DMS79 (cell line): ENCODE measurements around the gene RAB5B.
"Not testable (repeated sequence)": the region's sequence is repeated elsewhere in the genome, so short reads cannot be mapped to it uniquely, and the experiment has no call there.

Experiments used
- DNase-seq: peaks from one replicate; lab custom pipeline; 2025; lab: John Stamatoyannopoulos, UW

The RAB5B gene

GRCh38 chr12:55942055-55942454 lies 31.8 kb upstream of the RAB5B start:
- peak; percentile 30 for DNase-seq

GRCh38 chr12:55942577-55943136 lies 31.2 kb upstream of the RAB5B start:
- DNase-seq, result no peak

- DNase-seq, result no peak
Measured at GRCh38 chr12:55946553-55946952, 27.3 kb upstream of the RAB5B start.

- no peak for DNase-seq
Measured at GRCh38 chr12:55955344-55955743, 18.5 kb upstream of the RAB5B start.

- no peak for DNase-seq
Measured at GRCh38 chr12:55955800-55956508, 17.9 kb upstream of the RAB5B start.

GRCh38 chr12:55957106-55957859 lies 16.6 kb upstream of the RAB5B start:
- DNase-seq, result peak; percentile 39

DNA sequence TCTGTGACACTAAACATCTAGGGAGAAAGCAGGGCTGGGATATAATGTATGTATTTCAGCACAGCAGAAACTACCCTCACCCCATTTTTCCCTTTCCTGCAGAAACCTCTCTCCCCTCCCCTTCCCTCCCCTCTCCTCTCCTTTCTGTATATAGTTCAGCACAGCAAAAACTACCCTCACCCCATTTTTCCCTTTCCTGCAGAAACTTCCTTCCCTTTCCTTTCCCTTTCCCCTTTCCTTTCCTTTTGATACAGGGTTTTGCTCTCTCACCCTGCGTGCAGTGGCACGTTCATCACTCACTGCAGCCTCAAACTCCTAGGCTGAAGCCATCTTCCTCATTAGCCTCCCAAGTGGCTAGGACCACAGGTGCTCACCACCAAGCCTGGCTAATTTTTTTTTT lies 10.1 kb upstream of the RAB5B start:
- no peak for DNase-seq

DNA sequence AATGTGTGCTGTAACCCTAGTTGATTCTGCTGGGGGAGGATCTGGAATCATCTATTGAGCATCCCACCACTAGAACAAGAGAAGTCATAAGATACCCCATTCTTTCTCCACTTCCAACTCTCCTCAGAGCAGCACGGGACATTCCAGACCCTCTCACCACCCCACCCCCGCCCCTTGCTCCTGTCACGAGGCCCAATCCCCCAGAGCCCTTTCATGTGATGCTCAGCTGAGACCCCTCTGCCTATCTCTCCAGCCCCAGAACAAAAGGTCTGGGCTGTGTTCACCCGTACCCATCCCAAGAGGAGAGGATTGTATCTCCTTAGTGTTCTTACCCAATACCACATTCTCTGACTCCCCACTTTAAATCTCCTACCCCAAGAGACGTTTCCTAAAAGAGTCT lies 8.6 kb upstream of the RAB5B start:
- no peak for DNase-seq

DNA sequence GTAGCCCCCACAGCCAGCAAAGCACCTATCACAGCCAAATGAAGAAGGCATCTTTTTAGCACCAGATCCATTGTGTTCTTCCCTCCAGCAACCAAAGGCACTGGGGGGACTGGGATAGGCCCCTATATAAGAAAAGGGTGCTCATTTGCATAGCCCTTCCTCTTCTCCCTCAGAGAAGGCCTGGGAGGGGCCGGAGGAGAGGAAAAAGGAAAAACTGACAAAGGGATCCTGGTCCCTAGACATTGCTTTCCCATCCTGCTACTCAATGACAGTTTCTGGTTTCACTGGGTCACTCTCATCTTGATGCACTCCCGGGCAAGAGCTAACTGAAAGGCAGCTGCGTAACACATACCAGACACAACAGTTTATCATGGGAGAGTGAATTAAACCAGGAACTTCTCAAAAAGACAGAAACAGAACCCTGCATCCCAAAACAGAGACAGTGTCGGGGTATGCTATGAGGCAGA lies 7.9 kb upstream of the RAB5B start, which contains the start of gene PMEL:
Gene PMEL (minus strand): TSS at position 102 of the 467 bp plus-strand sequence. CDS start 31 bp downstream, at position 71.
- no peak for DNase-seq

DNA sequence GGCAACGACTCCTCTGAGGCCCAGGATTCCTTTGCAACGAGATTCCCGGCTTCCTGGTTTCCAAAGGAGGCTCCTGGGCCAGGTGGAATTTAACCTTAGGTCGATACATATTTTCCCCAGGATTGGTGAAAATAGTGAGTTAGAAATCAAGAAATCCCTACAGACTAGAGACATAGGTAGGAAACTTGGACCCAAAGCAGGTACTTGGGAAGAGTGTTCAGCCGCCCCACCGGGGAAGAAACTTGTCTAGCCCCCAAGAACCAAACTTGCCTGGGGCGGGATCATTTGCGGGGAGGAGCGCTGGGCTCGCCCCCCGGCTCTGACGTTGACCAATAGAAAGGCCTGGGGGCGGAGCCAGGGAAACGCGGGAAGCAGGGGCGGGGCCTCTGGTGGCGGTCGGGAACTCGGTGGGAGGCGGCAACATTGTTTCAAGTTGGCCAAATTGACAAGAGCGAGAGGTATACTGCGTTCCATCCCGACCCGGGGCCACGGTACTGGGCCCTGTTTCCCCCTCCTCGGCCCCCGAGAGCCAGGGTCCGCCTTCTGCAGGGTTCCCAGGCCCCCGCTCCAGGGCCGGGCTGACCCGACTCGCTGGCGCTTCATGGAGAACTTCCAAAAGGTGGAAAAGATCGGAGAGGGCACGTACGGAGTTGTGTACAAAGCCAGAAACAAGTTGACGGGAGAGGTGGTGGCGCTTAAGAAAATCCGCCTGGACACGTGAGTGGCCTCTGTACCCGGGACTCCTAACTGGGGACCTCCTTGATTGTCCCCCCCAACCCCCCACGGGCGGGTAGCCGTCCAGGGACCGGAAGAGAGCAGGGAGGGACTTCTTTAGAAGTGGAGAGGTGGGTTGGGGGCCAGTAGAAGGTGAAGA lies 7.2 kb upstream of the RAB5B start, which contains the start of gene CDK2:
Gene CDK2 (plus strand): TSS at position 423 of the 874 bp plus-strand sequence. CDS start 179 bp downstream, at position 602.
- DNase-seq, result peak; percentile 51

DNA sequence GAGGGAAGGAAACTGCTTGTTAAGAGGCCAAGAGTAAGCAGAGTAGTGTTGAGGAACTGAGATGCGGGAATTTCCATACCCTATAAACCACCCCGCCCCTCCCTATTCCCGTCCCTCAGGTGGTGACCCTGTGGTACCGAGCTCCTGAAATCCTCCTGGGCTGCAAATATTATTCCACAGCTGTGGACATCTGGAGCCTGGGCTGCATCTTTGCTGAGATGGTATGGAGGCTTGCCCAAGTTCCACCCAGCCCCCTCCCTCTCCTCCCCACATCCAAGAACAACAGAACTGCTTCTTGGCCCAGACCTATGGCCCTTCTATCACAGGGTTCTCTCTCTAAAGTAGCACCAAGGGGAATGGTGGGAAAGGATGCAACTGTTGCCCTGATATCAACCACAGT lies 4.5 kb upstream of the RAB5B start:
- DNase-seq, result no peak

DNA sequence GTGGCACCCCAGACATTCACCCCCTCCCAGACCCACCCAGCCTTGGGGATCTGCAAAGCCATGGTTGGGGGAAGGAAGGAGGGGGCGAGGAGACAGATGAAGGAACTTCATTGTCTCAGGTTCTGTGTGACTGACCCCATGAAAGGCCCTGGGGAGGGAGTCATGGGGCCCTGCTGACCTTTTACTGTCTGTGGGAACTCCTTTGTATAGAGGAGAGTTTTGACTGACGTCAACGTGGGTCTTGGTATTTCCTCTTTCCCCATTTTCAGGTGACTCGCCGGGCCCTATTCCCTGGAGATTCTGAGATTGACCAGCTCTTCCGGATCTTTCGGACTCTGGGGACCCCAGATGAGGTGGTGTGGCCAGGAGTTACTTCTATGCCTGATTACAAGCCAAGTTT lies 3.1 kb upstream of the RAB5B start:
- DNase-seq, result no peak

GRCh38 chr12:55972042-55972441 lies 1.8 kb upstream of the RAB5B start:
- no peak for DNase-seq

GRCh38 chr12:55972456-55972855 lies 1.4 kb upstream of the RAB5B start:
- no peak for DNase-seq

DNA sequence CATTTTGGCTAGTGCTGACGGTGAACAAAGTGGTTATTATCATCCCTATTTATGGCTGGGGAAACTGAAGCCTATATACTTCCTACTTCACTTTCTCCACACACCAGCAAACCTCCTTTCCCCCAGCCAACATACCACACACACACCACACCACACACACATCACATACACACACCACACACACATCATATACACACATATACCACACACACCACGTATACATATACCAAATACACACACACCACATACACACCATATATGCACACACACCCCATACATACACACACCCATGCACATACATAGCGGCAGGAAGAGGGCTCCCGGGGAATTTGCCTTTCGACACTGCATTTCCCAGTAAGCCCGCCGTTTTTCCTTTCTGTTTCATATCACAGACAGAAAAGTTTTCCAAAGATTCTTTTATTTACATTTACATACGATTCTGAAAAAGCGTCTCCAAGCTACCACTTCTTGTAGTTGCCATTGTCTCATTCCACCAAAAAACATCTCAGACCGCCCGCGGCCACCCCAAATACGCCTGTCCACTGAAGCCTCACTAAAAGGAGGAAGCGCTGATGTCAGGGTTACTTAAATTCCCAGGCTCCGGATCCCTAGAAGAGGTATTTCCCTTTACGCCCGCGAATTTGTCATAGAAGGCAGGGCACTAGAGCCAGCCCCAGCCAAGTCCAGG lies 823 bp upstream of the RAB5B start:
- no peak for DNase-seq

GRCh38 chr12:55974308-55974730 lies 441 bp downstream of the RAB5B start:
- peak; percentile 6 for DNase-seq

DNA sequence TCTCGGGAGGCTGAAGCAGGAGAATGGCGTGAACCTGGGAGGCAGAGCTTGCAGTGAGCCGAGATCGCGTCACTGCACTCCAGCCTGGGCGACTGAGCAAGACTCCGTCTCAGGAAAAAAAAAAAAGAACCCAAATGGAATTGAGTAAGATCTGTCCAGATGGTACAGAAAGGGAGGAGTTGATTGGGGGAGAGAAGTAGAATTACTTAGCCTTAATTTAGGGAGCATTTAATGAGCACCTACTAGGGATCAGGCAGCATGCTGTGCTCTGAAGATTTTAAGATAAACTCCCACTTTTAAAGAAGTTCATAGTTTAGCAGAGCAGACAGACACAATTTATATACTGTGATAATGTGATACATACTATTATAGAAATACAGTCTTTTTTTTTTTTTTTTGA lies 4.5 kb downstream of the RAB5B start:
- DNase-seq, result no peak

DNA sequence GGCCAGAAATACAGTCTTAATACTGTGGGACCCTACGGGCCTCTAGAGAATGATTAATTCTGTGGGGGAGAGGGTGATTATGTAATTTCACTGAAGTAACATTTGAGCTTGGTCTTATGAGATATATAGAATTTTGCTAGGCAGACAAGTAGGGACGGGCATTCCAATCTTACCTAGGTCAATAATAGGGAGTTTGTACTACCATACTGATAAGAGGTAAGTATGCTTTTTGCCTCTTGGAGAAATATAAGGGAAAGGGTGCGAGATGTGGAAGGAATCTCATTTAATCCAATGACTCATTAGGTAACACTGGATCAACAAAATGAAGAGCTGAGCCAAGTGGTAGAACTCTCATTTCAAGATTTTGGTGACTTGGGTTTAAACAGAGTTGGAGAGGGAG lies 5.2 kb downstream of the RAB5B start:
- DNase-seq, result no peak

DNA sequence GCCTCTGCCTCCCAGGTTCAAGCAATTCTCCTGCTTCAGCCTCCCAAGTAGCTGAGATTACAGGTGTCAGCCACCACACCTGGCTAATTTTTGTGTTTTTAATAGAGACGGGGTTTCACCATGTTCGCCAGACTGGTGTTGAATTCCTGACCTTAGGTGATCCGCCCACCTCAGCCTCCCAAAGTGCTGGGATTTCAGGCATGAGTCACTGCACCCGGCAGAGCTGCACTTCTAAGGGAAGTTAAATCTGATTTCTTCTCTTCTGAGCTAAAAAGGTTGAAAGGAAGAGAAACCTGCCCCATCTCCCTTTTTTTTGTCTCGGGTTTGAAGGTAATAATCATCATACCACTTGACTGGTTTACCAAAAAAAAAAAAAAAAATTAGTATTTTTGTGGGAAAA lies 8.0 kb downstream of the RAB5B start:
- not testable (repeated sequence) for DNase-seq

- no peak for DNase-seq
Measured at GRCh38 chr12:55982319-55982936, 8.6 kb downstream of the RAB5B start.
